Left renal cortex interstitium (tissue), 4 donors: Measurements from ENCODE around the gene DYRK1A. TPM values are rescaled to one million over a fixed set of nuclear protein-coding genes. Genes with fewer than 3 reads are reported as not detected.
"Not testable (repeated sequence)": the region's sequence is repeated elsewhere in the genome, so short reads cannot be mapped to it uniquely, and the experiment has no call there.

ENCODE experiments used
- DNase-seq, 4 donors: peaks; one replicate each; pipeline ENCODE4 v3.0.0-alpha.2; 2013; ENCODE audit warnings: low read depth in 4 of 4, low spot score in 2 of 4, missing footprints in 1 of 4
- polyA plus RNA-seq, 4 donors: library from polyadenylated mRNA; unstranded; fragments of 120-200 nt; gene quantifications; one replicate each; pipeline ENCODE4 v1.2.1, GENCODE V29; 2013; ENCODE audit not compliant: insufficient read length in 4 of 4

Gene DYRK1A
- 10 to 100 TPM; 58.9 to 69.4 (median 66.1) TPM for polyA plus RNA-seq

DNA sequence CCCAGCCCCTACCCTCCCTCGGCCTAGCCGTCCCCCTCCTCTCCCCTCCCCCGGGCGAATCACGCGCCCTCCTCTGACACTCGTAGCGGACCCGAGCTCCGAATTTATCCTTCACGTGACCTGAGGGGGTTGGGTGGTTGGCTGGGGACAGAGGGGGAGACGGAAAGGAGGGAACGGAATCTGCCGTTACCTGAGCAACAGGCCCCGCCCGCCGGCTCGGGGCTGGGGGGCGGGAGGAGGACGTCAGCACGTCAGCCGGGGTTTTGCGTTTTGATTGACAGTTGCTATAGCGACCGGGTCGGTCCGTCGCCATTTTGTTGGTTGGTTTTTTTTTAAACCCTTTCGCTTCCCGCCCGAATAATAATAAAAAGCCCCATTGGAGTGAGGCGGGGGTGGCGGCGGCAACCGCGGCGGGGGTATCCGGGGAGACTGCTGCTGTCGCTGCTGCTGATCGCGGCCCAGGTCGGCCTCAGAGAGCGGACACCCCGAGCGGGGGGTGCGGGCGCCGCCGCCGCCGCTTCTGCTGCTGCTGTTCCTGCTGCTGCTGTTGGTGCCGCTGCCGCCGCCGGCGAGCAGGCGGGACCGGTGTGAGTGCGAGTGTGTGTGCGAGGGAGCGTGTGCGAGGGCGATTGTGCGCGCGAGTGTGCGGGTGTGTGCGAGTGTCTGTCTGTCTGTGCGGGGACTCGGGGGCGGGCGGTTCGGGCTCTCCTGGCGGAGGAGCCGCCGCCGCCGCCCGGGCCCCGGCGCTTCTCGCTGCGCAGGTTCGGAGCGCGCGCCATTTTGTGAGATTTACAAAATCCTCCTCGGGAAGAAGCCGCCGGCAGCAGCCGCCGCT is at the start of gene DYRK1A:
Gene DYRK1A, plus strand, starts transcription at position 292 of the 835 bp plus-strand sequence. CDS start 53,602 bp downstream, outside the sequence.
- peak; percentile 96 to 100 (median 100) for DNase-seq

GRCh38 chr21:37319551-37319950 is 47.0 kb upstream of the DYRK1A start:
- DNase-seq = no peak

DNA sequence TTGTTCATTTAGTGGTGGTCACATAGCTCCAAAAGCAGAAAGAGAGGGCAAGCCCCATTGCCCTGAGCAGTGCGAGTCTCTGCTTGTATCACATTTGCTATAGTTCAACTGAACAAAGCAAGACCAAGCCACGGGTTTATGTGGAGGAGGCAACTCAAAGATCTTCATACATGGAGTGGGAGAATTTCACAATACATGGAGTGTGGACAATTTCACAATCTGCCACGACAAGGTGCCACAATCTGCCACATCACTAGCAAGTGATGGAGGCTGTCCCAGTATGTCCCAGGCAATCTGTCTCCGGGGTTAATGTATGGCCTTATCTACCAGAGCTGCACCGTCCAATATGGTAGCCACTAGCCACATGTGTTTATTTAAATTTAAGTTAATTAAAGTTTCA is 44.5 kb upstream of the DYRK1A start:
- no peak for DNase-seq

DNA sequence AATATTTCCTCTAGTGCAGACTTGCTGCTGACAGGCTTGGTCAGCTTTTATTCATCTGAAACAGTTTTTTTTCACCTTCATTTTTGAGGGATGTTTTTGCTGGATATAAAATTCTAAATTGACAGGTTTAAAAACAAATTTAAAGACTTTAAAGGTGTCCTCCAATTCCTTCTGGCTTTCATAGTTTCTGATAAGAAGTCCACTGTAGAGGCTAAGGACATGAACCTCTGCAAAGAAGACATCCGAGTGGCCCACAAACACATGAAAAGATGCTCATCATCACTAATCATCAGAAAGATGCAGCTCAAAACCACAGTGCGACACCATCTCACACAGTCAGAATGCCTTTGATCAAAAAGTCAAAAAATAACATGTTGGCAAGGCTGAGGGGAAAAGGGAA is 42.0 kb upstream of the DYRK1A start:
- no peak for DNase-seq

- not testable (repeated sequence) for DNase-seq
Measured at GRCh38 chr21:37328147-37328546, 38.4 kb upstream of the DYRK1A start.

DNA sequence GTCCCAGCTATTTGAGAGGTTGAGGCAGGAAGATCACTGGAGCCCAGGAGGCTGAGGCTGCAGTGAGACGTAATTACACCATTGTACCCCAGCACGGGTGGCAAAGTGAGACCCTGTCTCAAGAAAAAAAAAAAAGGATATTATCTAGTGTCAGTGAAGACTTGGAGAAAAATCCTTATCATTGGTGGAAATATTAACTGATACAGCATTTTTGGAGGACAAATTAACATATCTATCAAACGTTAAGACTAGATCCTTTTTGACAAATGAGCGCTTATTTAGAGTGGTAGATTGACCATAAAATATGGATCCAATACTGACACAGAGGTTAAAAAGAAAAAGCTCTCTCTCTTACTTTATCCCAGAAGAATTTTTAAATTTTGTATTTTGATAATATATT is 35.2 kb upstream of the DYRK1A start:
- no peak for DNase-seq

DNA sequence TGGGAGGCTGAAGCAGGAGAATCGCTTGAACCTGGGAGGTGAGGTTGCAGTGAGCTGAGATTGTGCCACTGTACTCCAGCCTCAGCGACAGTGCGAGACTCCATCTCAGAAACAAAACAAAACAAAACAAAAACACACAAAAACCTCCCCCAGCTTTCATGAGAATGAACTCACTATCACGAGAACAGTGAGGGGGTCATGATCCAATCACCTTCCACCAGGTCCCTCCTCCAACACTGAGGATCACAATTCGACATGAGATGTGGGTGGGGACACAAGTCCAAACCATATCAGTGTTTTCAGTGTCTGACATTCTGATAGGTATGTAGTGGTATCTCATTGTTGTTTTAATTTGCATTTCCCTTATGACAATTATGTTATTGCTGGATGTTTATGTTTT is 31.5 kb upstream of the DYRK1A start:
- no peak for DNase-seq

- no peak for DNase-seq
Measured at GRCh38 chr21:37337179-37337578, 29.4 kb upstream of the DYRK1A start.

- DNase-seq = no peak
Measured at GRCh38 chr21:37337831-37338230, 28.7 kb upstream of the DYRK1A start.

- peak in 1 of 4 donors; percentile 10 for DNase-seq
Measured at GRCh38 chr21:37338671-37339551, 27.7 kb upstream of the DYRK1A start.

GRCh38 chr21:37339552-37339939 is 27.0 kb upstream of the DYRK1A start:
- DNase-seq = peak in 1 of 4 donors; percentile 25

DNA sequence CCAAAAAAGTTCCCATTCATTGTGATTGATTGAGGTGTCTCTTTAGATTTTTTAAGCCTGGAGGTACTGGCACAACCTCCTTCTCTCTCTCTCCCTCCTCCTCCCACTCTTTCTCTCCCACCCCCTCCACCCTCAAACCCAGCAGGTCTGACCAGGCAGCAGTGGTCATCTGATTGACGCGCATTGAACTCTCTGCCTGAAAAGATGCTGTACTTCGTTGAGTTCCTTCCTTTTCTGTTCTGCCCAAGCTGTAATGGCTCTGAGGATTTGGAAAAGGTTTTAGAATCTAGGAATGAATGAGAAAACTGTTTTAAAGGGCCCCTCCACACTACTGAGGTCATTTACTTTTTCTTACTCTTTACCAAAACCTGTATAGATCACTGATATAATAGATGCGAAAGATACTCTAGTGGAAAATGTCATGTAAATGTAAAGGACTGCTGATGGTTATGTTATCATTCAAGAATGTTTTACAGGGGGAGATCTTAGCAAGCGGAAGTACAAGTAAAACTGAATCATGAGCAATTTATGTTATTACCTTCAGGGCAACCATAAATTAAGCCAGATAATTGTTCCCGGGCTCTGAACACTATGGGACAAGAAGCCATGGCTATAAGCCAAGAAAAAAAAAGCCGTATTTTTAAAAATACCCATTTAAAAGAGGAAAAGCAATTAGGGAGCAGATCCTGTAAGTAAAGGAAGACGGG is 25.2 kb upstream of the DYRK1A start:
- DNase-seq = no peak

- DNase-seq = no peak
Measured at GRCh38 chr21:37342046-37342632, 24.4 kb upstream of the DYRK1A start.

DNA sequence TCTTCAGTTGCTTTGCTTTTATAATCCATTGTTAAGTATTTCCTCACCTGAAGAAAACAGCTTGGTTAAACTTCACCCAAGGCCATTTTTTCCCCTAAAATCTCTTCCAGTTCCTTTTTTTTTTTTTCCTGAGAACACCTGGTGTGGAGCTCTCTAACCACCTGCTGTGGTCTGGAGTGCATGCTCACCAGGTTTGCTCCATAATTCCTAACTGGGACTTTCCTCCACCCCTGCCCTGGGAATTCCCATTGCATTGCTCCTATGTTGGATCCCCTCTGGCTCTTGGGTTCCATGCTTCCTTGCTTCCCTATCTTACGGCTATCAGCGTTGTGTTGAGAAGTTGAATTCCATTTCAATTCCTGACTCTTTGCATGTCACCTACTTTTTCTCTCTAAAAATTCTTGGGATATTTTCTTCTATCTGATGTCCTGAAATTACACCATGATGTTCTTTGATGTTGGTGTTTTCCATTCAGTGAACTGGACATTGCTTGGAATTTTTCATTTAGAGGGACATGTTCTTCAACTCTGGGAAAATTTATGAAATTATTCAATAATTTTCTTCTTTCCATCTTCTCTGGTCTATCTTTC is 19.6 kb upstream of the DYRK1A start:
- DNase-seq = no peak

GRCh38 chr21:37348664-37349063 is 17.9 kb upstream of the DYRK1A start:
- no peak for DNase-seq

GRCh38 chr21:37350472-37350871 is 16.1 kb upstream of the DYRK1A start:
- DNase-seq = no peak

DNA sequence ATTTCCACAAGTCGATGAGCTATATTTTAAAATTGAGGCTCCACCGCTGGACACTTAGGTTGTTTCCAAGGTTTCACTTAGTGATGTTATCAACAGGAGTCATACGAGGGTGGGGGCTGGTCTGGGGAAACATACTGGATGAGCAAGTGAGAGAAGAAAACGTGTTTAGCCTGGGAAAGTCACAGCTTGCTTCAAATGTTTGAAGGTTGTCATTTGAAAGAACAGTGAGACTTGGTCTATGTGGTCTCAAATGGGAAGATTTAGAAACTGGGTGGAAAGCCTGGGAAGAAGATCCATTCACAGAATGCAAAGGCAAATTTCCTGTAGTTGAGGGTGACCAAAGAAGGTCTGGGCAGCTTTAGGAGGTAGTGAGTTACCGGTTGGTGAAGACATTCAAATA is 9.9 kb upstream of the DYRK1A start:
- DNase-seq = no peak

- DNase-seq = no peak
Measured at GRCh38 chr21:37357691-37358090, 8.9 kb upstream of the DYRK1A start.

DNA sequence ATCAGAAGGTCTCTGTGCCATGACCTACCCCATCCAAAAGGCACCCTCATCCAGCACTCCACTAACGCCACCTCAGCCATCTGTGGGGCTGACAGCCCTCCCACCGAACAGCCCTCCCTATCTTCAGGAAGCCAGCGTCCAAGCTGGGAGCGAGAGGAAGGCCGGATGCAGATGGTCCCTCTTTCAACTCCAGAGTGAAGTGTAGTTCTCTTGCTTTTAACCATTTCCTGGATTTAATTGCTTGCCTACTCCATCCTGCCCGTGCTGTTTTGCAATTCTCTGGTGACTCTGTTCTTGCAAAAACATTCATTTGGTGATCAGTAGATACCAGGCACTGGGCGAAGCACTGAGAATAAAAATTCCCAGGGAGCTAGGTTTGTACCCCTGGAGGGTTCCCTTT is 8.2 kb upstream of the DYRK1A start:
- no peak for DNase-seq

GRCh38 chr21:37363936-37364335 is 2.6 kb upstream of the DYRK1A start:
- DNase-seq = no peak
